NCI-H510A (cell line): Measurements from ENCODE around the gene NTM.

Experiments used
- DNase-seq: peaks from one replicate; lab custom pipeline; 2025; lab: John Stamatoyannopoulos, UW

Gene NTM

DNA sequence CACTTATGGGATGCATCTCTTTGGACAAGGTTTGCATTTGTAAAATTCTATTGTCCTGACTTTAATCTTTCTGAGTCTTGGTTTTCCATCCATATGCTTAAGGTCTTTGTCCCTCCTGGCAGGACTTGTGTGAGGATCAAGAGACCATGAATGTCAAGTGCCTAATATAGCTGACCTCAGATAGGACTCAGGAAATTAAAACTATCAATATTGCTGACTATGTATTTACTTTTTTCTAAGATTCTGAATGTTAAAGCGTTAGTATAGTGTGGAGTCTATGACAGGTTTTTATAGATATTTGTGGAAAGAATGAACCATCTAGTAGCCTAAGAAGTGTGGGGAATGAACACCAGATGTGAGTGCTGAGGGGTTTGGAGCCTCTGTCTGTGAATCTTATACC is 637.8 kb downstream of the NTM start:
- DNase-seq: no peak

DNA sequence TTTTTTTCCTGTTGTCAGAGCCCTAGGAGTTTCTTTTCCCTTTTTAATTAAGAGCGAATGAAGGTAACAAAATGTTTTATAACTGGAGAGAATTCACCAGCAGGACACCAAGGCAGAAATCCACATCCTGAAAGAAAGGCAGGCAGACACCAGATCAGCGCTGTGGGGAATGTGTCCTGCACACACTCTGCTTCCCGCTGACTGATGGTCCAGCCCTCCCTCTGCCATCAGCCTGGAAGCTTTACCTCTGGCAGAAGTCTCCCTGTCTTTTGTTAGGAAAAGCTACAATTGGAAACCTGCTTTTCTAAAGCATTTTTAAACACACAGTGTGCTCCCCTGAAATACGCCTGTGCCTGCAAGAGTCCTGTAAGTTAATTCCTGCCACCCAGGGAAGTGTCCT is 638.5 kb downstream of the NTM start:
- DNase-seq: no peak

DNA sequence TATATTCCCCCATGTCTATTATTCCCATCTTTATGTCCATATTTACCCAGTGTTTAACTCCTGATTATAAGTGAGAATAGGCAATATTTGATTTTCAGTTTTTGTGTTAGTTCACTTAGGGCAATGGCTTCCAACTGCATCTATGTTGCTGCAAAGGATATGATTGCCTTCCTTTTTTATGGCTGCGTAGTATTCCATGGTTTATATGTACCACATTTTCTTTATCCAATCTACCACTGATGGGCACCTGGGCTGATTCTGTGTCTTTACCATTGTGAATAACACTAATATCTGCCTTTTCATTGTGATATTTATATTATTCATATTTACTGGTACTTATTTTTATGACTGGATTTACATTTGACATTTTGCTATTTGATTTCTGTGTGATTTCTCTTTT is 649.6 kb downstream of the NTM start:
- no peak for DNase-seq

DNA sequence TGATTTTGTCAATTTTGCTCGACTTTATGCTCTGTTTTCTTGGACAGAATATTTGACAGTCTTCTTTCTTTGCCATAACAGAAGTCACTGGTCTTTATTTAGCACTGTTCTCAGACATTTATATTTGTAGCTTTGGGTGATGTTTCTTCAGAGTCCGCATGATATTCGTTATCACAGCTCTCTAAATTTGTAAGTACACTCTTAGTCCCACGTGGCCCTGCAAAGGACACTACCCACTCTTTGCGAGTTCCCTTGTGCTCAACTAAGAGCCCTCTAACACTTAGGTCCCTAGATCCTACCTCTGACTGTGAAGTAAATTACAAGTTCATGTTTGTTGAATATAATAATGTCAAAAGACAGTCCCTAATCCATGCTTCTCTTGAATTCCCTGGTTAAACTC is 651.9 kb downstream of the NTM start:
- DNase-seq: no peak

DNA sequence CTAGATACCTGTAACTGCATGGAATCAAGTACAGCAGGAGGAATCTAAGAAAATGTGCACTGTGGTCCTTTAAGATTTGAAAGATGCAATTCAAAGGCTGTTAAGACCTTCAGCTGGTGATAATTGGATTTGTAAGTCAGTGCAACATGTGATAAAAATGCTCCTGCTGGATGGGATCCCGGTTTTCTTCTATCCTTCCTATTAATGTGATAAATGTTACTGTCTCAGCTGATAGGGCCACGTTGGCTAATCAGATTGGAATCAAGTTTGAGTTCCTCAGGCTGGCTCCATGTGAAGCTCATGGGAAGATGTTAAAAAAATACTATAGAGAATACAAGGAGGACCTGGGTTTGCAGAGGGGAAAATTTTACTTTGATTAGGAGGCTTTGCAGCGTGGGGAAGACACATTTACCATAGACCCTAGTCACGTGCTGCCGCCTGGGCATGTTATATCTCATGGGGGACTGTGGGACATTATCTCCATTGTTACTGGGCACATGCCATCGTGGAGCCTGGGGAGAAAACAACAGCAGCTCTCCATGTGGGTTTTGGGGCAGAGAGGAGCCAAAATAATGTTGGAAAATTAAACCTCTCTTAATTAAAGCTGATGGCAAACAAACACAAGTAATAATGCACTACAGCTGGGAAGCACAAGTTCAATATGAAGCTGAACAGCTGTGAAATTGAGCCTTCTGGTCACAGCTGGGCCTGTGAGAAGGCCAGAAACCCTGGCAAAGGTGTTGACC is 652.5 kb downstream of the NTM start:
- DNase-seq: no peak

DNA sequence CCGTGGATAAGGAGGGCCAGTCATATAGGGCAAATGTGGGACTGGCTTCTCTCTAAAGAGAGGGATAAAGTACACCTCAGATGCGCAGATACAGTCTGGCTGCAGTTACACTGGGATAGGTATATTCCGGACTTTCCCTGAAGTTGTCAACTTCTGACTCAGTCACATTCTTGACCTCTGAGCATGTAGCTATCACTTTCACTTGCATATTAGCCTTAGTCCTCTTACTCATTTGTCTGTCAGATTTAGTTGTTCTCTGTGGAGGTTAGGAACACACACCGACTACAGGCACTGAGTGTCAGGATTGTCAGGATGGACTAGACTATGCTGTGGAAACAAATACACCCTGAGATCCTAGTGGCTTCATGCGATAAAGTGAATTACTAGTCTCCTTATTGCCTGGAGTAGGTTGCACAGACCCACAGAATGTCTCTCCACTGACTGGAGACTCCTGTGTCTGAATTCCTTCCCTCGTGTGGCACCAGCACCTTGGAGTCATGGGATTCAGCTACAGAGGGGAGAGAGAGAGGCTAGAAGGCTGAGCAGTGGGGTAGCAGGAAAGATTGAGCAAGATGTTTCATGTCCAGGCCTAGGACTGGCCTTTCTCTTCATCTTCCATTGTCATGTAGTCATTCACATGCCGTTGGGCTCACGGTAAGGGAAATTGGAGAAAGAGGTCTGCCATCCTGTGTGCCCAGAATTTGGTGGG is 654.3 kb downstream of the NTM start:
- DNase-seq: no peak

DNA sequence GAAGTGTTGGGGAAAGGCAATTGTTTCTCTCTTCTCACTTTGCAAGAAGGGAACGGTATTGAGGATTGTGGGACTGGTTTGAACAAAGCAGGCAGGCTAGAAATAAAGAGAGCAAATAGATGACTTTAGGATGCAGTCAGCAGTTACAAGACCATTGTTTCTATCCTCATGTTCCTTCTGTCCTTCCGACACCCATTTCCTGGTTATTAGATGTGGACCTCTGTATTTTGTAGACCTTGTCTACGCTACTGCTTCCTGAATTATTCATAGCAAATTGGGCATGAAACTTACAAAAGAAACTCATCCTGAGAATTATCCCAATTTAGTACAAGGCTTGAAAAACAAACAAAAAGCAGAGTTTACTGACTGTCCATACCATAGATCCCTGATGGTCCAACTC is 656.3 kb downstream of the NTM start:
- no peak for DNase-seq

DNA sequence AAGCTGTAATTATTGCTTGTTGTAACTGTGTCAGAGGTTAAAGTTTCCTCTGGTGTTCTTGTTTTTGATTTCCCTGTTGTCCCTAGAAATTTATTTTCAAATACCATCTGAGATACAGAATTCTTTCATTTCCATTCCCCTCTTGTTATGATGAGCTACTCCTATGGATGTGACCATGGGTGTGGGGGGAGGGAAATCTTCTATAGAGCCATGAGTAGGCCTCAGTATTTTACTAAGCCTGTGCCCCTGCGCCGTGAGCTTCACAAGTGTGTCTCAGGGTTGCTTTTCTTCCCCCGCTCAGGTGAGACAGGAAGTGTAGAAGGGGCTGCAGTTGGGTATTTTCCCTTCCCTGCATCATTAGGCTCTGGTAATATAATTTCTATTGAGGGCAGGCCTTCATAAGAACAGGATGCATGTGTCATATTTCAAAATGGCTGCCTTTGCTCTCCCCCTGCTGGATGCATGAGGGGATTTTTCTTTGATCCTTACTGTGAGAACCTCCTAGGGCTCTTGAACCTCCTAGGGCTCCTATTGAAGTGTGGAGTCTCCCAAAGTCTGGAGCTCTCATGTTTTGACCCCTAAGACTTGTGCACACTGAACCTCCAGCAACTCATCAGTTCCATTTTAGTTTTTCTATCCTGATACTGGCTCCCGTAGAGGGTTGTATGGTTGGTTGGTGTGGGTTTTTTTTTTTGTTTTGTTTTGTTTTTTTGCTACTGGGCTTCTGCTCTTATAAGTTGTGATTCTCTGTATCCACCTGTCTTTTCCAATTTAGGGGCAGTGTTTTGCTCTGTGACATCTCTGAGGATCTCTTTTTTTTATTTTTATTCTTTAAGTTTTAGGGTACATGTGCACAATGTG is 658.2 kb downstream of the NTM start:
- no peak for DNase-seq

DNA sequence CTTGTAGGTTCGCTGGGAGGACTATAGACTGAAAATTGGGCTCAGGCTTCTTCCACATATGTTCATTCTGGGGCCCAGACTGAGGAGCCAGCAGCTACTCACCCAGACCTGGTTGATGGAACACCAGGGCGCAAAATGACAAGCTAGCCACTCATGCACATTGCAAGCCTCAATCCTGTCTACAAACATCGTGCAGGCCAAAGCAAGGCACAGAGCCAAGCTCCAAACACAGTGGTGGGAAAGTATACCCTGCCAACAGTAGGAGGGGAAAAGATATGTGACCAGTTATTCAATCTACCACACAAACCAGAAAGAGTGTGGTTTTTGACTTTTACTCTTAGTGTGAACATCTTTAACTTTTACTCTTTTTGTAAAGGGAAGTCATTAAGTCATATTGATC is 660.5 kb downstream of the NTM start:
- DNase-seq: no peak

DNA sequence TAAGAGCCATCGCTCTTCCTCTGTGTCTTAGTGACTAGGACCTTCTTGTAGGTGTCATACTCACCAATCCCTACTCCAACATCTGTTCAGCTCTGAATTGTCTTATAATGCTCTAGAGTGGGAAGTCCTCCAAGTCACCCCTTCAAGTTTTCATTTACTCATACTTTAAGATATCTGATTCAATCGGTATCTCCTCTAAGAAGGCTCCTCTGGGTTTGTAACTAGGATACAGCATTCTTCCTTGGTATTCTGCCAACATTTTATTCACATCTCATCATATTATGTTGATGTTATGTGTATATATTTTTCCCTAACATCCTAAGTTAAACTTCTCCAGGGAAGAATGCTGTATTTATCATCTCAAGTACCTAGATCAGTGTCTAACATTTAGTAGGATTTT is 662.1 kb downstream of the NTM start:
- no peak for DNase-seq

DNA sequence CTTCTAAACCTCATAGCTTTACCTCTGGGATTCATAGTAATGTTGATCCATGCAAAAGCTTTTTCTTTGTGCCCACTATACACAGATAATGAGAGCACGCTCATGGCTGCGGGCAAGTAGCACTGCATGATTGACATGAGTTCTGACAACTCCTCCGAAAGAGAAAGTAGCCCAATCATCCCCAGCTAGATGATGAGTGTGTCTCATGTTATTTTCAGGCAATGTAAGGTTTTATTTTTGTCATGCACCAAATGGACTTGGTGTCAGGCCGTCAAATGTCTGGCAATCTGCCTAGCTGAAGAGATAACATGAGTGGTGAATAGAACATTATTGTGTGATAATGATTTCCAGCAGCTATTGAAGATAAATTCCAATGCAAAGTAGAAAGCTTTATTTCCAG is 662.6 kb downstream of the NTM start:
- no peak for DNase-seq

DNA sequence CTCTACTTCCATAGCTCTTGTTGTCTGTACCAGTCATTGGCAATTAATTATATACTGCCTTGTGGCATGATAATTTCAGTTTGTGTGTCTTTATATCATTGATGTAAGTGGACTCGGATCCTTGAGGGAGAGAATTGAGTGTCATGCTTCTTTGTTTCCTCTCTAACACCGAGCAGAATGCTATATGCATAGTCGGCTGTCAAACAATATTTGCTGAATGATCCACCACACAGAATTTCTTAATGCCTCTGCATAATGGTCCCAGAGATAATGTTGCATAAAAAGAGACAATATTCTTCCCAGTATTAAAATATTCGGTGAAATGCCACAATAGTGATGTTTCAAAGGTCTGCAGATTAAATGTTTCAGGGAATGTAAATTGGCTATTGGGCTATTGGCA is 664.8 kb downstream of the NTM start:
- DNase-seq: no peak

DNA sequence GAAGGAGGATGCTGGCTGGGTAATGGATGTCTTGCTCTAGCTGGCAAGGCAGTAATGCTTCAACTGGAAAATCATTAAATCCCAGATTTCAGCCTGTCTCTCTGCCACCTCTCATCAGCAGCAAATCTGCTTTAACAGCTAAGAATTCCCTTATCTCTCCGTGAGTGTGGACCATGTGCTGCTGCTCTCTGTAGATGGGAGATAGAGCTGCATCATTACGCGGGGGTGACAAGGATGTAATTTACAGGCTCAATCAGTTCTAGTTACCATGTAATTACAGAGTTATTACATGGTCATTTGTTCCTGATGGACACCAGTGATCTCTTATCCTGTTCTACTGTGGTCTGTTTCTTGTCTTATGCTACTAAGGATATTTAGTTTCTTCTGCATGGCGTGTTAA is 665.4 kb downstream of the NTM start:
- no peak for DNase-seq

DNA sequence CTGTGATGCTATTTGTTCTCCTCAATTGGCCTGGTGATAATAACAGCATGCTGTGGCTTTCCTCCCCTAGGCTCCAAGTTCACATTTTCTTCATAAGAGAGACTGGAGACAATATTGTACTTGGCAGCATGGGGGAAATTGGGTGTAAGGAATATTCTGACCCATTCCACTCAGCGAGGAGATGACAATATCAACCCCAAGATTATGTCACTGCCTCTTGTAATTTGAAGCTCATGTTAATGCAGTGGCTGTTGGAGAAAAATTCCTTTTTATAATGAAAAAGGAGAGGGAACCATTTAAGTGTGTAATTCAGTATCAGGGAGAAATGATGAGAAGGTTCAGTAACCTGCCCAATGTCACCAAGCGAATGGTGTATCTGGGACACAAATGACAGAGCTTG is 665.8 kb downstream of the NTM start:
- no peak for DNase-seq

DNA sequence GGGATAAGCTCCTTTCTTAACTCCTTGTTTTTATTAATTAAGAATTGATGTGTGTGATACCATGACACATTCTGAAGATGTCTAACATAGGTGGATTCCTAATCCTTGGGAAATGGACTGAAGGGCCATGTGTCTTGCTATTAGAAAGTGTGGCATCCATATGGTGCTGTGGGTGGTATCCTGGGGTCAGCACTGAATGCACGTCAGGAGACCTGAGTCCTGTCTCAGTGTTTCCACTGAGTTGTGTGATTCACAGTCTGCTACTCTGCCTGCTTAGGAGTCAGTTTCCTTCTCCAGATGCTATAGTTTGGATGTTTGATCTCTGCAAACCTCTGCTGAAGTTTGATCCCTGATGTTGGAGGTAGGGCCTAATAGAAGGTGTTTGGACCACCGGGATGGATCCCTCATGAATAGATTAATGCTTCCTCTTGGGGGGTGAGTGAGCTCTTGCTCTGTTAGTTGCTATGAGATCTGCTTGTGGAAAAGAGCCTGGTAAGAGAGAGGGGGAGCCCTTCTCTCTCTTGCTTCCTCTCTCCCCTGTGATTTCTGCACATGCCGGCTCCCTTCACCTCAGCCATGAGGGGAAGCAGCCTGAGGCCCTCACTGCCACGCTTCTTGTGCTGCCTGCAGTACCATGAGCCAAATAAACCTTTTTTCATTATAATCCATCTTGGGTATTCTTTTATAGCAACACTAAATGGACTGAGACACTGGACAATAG is 666.5 kb downstream of the NTM start:
- DNase-seq: no peak

DNA sequence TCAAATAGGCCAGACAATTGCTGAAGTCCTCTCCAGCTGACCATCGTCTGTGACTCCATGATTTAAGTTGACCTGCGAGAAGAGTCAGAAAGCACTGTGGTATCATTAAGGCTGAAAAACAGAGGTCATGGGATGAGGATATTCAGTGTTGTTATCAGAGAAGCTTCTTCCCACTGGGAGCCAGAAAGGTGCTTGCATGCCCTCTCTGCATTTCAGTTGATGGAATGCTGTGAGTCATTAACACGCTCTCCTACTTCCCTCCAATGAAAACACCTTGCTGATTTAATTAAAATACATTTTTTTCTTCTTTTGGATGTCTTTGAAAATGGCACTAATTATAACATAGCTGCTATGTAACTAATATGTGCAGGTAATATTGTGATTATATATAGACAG is 667.0 kb downstream of the NTM start:
- no peak for DNase-seq

DNA sequence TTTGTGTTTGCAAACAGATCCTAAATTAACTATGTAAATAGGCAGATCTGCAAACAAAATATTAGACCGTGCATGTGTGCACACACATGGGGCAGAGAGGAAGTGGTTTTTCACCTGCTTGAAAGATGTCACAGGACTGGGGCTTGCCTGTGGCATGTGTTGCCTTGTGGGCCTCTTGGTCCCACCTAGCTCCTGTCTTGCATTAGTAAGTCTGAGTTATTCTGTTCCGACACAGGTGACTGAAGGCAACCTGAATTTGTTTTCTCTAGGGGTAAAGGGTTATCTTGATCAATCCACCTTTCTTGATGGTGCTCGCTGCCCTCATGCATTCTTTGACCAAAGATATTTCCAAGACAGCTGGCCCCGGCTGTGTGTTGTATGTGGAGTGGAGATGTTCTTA is 667.5 kb downstream of the NTM start:
- no peak for DNase-seq

DNA sequence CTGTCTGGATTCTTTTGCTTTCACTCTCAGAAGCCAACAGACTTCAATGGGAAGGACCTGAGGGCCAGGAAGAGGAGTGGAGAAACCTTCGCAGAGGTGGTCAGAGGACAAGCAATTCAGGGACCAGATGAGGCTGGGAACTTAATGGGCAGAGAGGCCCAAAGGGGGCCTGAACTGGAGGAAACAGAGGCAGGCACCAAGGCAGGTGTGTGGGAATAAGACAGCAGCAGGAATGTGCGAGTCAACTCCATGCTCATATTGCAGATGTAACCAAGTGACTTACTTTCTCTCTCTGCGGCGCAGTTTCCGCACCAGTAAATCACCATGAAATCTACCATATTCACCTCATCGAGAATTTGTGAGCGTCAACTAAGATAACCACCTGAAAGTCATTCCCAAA is 669.1 kb downstream of the NTM start:
- DNase-seq: no peak

DNA sequence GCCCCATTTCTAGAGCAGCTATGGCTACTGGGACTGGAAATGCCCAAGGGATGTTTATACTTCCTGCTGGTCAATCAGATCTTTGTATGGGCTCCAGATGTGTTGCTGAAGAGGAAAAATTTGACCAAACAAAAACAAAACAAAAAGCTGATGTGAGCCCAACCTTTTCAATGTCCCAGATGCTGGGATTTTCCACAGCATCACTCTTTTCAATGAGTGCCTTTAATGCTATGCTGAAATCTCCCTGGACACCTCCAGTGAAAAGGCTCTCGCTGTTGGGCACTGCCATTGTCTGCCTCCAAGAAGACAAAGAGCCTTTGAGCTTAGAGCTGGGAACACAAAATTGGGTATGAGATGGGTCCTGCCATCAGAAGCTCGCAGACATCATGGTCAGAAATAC is 671.9 kb downstream of the NTM start:
- no peak for DNase-seq

DNA sequence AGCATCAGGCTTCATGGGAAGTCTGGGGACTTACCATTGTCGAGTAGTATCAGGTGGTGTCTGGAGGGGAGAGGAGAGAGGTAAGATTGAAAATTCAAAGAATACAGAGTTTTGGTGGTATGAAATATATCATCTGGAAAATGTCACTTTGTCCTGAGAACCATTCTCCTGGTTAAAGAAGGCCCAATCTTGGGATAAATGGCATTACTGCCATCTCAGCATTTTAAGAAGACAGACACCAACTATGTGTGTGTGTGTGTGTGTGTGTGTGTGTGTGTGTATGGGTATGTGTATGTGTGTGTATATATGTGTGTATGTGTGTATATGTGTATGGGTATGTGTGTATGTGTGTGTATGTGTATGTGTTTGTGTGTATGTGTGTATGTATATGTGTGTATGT is 673.3 kb downstream of the NTM start:
- DNase-seq: no peak

DNA sequence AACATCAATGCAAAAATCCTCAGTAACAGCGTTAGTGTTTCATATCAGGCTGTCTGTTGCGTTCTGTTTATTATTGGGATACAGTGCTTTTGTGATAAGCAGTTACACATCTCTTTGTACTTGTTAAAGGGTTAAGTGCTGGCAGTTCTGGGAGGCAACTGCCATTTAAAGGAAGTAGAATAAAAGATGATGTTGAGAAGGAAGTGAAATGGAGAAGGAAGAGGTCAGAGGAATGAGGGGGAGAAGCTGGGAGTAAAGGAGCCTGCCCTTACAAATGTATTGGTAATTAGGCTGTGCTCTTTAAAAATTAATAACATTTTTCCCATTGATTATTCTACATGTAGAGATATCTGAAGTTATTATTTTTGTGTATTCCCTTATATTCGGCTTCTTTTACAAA is 674.7 kb downstream of the NTM start:
- DNase-seq: no peak

DNA sequence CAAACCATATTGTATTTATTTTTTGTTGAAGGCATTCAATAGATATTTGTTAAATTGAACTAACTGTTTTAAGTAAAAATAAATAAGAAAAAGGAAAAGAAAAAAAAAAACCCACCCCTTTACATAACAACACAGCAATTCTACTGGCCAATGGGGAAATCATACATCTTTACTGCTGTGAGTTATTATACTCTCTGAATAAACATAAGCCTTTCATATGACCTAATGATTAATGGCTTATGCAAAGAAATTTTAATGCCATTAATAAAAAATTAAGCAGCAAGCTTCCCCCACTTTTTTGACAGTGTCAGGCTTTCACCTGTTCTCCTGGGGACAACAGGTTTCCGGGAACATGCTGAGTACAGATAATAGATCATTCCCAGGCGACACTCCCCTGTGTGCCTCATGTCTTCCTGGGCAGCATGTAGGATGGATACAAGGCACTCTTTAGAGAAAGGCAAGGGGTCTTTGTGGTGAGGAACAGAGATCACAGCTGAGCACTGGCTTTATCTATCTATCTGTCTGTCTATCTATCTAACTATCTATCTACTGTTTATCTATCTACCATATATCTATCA is 676.0 kb downstream of the NTM start:
- no peak for DNase-seq
